ENCODE data around the gene PRAMEF1.

GRCh38 chr1:12764016-12764415 is 27.2 kb upstream of the PRAMEF1 start:
- TF ChIP-seq RB1 (IDR thresholded peaks at IDR 0.05; ENCODE audit: borderline replicate concordance) (no peak), CREB1 (IDR thresholded peaks at IDR 0.05; ENCODE audit: low read depth) (no peak), RFX5 (IDR thresholded peaks at IDR 0.05; ENCODE audit: low read depth, low read length) (no peak), NR2F1 (conservative IDR thresholded peaks at IDR 0.05) (no peak), CTCF (IDR thresholded peaks at IDR 0.05 in 2 of 3, conservative IDR thresholded peaks at IDR 0.05 in 1 of 3; ENCODE audit: control insufficient read depth in 2 of 3, extremely low read depth in 1 of 3, insufficient read depth in 1 of 3, low read depth in 3 of 3, low read length in 3 of 3) (no peak), TAF1 (IDR thresholded peaks at IDR 0.05; ENCODE audit: borderline replicate concordance, low read depth, low read length) (no peak), USF2 (IDR thresholded peaks at IDR 0.05; ENCODE audit: borderline replicate concordance, low read depth, low read length) (no peak), ZNF384 (IDR thresholded peaks at IDR 0.05; ENCODE audit: borderline replicate concordance, low read depth, low read length) (no peak), EP300 (IDR thresholded peaks at IDR 0.05; ENCODE audit: borderline replicate concordance in 1 of 2, control insufficient read depth in 1 of 2, low read depth in 2 of 2, low read length in 2 of 2) (no peak), ELK1 (IDR thresholded peaks at IDR 0.05; ENCODE audit: low read depth, low read length) (no peak)
